SK-N-SH treated with all-trans-retinoic acid at 6 μM for 48 hours (cell line): ENCODE results near the gene KRTAP6-2.

ENCODE experiments used
- BACH2 ChIP-seq: fragments of 250-450 bp; sonication (Bioruptor Pico); IDR thresholded peaks from 2 replicates; pipeline ENCODE4 v1.9.0; 2021; ENCODE audit warnings: mild to moderate bottlenecking, borderline replicate concordance
- CSDC2 ChIP-seq: fragments of 250-450 bp; sonication (Bioruptor Pico); IDR thresholded peaks from 2 replicates; pipeline ENCODE4 v1.5.0; 2020; ENCODE audit warnings: mild to moderate bottlenecking, moderate library complexity
- ESRRG ChIP-seq: fragments of 250-450 bp; sonication (Bioruptor Pico); IDR thresholded peaks from 2 replicates; pipeline ENCODE4 v1.6.1; 2021; ENCODE audit warnings: mild to moderate bottlenecking
- RARB ChIP-seq: fragments of 250-450 bp; sonication (Bioruptor Pico); IDR thresholded peaks from 2 replicates; pipeline ENCODE4 v1.8.0; 2021; ENCODE audit warnings: mild to moderate bottlenecking, moderate library complexity
- SNAI2 ChIP-seq: fragments of 250-450 bp; sonication (Bioruptor Pico); IDR thresholded peaks from 2 replicates; pipeline ENCODE4 v1.5.0; 2020; ENCODE audit warnings: mild to moderate bottlenecking, moderate library complexity
- ZFP3 ChIP-seq: fragments of 250-450 bp; sonication (Bioruptor Pico); IDR thresholded peaks from 2 replicates; pipeline ENCODE4 v1.5.0; 2020; ENCODE audit warnings: mild to moderate bottlenecking, moderate library complexity
- ZNF70 ChIP-seq: fragments of 450-650 bp; formaldehyde crosslinking; IDR thresholded peaks from 2 replicates; pipeline ENCODE4 v1.5.0; 2020; ENCODE audit warnings: mild to moderate bottlenecking, moderate library complexity
- TF ChIP-seq, protein P1 (sequence below): fragments of 250-450 bp; sonication (Bioruptor Pico); IDR thresholded peaks from 2 replicates; pipeline ENCODE4 v1.8.0; 2020; ENCODE audit warnings: mild to moderate bottlenecking, moderate library complexity, borderline replicate concordance
- TF ChIP-seq, protein P2 (sequence below): fragments of 250-450 bp; sonication (Bioruptor Pico); IDR thresholded peaks from 2 replicates; pipeline ENCODE4 v1.5.1; 2021; ENCODE audit warnings: mild to moderate bottlenecking, moderate library complexity
- TF ChIP-seq, protein P3 (sequence below): fragments of 250-450 bp; sonication (Bioruptor Pico); IDR thresholded peaks from 2 replicates; pipeline ENCODE4 v1.5.1; 2020; ENCODE audit warnings: low read depth, mild to moderate bottlenecking, moderate library complexity
- TF ChIP-seq, protein P4 (sequence below): fragments of 250-450 bp; sonication (Bioruptor Pico); IDR thresholded peaks from 2 replicates; pipeline ENCODE4 v1.5.0; 2020; ENCODE audit warnings: mild to moderate bottlenecking, moderate library complexity

DNA sequence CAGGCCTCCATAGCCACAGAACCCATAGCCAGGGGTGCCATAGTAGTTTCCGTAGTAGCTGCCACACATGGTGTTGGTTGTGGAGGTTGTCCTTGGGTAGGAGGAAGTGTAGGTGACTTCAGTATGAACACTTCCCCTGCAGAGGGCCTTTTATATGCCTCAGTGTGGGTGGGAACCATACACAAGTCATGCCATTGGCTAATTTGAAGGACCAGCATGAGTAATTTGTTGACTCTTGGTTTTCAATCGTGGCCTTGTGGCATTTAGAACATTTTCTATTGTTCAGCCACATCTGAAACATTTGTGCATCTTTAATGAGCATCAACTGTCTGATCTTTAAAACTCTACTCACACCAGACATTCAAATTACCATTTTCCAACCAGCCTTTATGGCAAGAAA lies 15.1 kb upstream of the KRTAP6-2 start, which contains the start of gene KRTAP6-1:
- TF ChIP-seq ZNF70 (CRISPR knock-in tag) (no peak), ESRRG (no peak), SNAI2 (no peak), CSDC2 (CRISPR knock-in tag) (no peak), ZFP3 (CRISPR knock-in tag) (no peak), RARB (CRISPR knock-in tag) (no peak), BACH2 (CRISPR knock-in tag) (no peak)
- TF ChIP-seq, protein P1, sequence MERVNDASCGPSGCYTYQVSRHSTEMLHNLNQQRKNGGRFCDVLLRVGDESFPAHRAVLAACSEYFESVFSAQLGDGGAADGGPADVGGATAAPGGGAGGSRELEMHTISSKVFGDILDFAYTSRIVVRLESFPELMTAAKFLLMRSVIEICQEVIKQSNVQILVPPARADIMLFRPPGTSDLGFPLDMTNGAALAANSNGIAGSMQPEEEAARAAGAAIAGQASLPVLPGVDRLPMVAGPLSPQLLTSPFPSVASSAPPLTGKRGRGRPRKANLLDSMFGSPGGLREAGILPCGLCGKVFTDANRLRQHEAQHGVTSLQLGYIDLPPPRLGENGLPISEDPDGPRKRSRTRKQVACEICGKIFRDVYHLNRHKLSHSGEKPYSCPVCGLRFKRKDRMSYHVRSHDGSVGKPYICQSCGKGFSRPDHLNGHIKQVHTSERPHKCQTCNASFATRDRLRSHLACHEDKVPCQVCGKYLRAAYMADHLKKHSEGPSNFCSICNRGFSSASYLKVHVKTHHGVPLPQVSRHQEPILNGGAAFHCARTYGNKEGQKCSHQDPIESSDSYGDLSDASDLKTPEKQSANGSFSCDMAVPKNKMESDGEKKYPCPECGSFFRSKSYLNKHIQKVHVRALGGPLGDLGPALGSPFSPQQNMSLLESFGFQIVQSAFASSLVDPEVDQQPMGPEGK (CRISPR knock-in tag), result no peak
- TF ChIP-seq, protein P2, sequence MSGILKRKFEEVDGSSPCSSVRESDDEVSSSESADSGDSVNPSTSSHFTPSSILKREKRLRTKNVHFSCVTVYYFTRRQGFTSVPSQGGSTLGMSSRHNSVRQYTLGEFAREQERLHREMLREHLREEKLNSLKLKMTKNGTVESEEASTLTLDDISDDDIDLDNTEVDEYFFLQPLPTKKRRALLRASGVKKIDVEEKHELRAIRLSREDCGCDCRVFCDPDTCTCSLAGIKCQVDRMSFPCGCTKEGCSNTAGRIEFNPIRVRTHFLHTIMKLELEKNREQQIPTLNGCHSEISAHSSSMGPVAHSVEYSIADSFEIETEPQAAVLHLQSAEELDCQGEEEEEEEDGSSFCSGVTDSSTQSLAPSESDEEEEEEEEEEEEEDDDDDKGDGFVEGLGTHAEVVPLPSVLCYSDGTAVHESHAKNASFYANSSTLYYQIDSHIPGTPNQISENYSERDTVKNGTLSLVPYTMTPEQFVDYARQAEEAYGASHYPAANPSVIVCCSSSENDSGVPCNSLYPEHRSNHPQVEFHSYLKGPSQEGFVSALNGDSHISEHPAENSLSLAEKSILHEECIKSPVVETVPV, result no peak
- TF ChIP-seq, protein P3, sequence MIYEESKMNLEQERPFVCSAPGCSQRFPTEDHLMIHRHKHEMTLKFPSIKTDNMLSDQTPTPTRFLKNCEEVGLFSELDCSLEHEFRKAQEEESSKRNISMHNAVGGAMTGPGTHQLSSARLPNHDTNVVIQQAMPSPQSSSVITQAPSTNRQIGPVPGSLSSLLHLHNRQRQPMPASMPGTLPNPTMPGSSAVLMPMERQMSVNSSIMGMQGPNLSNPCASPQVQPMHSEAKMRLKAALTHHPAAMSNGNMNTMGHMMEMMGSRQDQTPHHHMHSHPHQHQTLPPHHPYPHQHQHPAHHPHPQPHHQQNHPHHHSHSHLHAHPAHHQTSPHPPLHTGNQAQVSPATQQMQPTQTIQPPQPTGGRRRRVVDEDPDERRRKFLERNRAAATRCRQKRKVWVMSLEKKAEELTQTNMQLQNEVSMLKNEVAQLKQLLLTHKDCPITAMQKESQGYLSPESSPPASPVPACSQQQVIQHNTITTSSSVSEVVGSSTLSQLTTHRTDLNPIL (CRISPR knock-in tag), result no peak
- TF ChIP-seq, protein P4, sequence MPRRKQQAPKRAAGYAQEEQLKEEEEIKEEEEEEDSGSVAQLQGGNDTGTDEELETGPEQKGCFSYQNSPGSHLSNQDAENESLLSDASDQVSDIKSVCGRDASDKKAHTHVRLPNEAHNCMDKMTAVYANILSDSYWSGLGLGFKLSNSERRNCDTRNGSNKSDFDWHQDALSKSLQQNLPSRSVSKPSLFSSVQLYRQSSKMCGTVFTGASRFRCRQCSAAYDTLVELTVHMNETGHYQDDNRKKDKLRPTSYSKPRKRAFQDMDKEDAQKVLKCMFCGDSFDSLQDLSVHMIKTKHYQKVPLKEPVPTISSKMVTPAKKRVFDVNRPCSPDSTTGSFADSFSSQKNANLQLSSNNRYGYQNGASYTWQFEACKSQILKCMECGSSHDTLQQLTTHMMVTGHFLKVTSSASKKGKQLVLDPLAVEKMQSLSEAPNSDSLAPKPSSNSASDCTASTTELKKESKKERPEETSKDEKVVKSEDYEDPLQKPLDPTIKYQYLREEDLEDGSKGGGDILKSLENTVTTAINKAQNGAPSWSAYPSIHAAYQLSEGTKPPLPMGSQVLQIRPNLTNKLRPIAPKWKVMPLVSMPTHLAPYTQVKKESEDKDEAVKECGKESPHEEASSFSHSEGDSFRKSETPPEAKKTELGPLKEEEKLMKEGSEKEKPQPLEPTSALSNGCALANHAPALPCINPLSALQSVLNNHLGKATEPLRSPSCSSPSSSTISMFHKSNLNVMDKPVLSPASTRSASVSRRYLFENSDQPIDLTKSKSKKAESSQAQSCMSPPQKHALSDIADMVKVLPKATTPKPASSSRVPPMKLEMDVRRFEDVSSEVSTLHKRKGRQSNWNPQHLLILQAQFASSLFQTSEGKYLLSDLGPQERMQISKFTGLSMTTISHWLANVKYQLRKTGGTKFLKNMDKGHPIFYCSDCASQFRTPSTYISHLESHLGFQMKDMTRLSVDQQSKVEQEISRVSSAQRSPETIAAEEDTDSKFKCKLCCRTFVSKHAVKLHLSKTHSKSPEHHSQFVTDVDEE, result no peak
